K562 (cell line): ENCODE results near the gene VIM.

ENCODE experiments used
- CBX5 ChIP-seq: IDR thresholded peaks from 2 replicates; pipeline ENCODE4 v1.6.1; 2014; ENCODE audit warnings: low read depth, borderline replicate concordance
- KAT7 ChIP-seq: sonication (generic); formaldehyde crosslinking; IDR thresholded peaks from 2 replicates; pipeline ENCODE4 v1.8.0; 2022; ENCODE audit warnings: missing genetic modification reagents, mild to moderate bottlenecking, borderline replicate concordance
- MTA1 ChIP-seq: fragments of 450-650 bp; IDR thresholded peaks from 2 replicates; pipeline ENCODE4 v1.6.1; 2017; ENCODE audit warnings: borderline replicate concordance
- MTF1 ChIP-seq: fragments of 250-450 bp; sonication (Bioruptor Pico); IDR thresholded peaks from 2 replicates; pipeline ENCODE4 v1.9.0; 2021; ENCODE audit warnings: moderate library complexity, mild to moderate bottlenecking, inconsistent platforms, borderline replicate concordance
- MYC ChIP-seq, 2 experiments: fragments of 250-450 bp in 1 of 2; sonication (Bioruptor Pico) in 1 of 2; IDR thresholded peaks; 2 replicates each; pipeline versions ENCODE4 v1.5.1 to v1.6.1; 2012 to 2021; ENCODE audit warnings: low read depth in 2 of 2, borderline replicate concordance in 1 of 2, improper control_type of control experiment in 1 of 2, low read length in 1 of 2, mild to moderate bottlenecking in 1 of 2, moderate library complexity in 1 of 2
- POLR2A ChIP-seq: fragments of 450-650 bp; conservative IDR thresholded peaks from 2 replicates; pipeline ENCODE4 v1.6.1; 2016
- POLR2AphosphoS5 ChIP-seq: IDR thresholded peaks from 2 replicates; pipeline ENCODE4 v1.6.1; 2011; ENCODE audit warnings: mild to moderate bottlenecking, low read depth, low read length, moderate library complexity; ENCODE audit not compliant: control insufficient read depth, insufficient read depth
- SIN3A ChIP-seq, 2 experiments: fragments of 150-350 bp in 1 of 2; IDR thresholded peaks; 2 replicates each; pipeline ENCODE4 v1.6.1; 2011 to 2016; ENCODE audit warnings: borderline replicate concordance in 2 of 2, low read depth in 2 of 2, low read length in 2 of 2, mild to moderate bottlenecking in 2 of 2, moderate library complexity in 2 of 2; ENCODE audit not compliant: control insufficient read depth in 1 of 2
- ZNF41 ChIP-seq: fragments of 250-450 bp; sonication (Bioruptor Pico); conservative IDR thresholded peaks from 2 replicates; pipeline ENCODE4 v1.4.0; 2020; ENCODE audit warnings: mild to moderate bottlenecking
- TF ChIP-seq, protein P1 (sequence below): fragments of 450-650 bp; IDR thresholded peaks from 2 replicates; pipeline ENCODE4 v1.6.1; 2016; ENCODE audit warnings: antibody characterized with exemption
- TF ChIP-seq, protein P2 (sequence below), 3 experiments: IDR thresholded peaks in 2 of 3; conservative IDR thresholded peaks in 1 of 3; 2 replicates each; pipeline ENCODE4 v1.5.1; 2011 to 2012; ENCODE audit warnings: low read length in 3 of 3, mild to moderate bottlenecking in 3 of 3, control low read depth in 2 of 3, improper control_type of control experiment in 1 of 3, inconsistent platforms in 1 of 3, low read depth in 1 of 3, mixed read lengths in 1 of 3, moderate library complexity in 1 of 3; ENCODE audit not compliant: insufficient read depth in 2 of 3

DNA sequence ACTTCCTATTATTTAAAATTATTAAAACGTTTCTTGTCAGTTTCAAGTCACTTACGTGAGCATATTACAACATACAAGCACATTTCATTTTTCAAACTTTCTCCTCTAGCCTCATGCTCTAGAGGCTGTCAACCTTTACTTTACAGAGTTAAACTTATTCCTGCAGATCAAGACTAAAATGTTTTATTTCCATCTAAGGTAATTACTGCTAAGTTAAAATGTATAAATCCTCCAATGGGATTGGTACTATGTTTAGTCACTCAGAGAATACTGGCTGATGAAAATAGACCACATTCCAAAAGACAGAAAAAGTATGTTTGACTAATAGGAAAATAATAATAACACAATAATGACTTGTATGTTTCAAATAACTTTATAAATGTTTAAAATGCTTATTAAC is 18.2 kb upstream of the VIM start:
- TF ChIP-seq POLR2A (no peak), MTA1 (no peak), SIN3A (IDR thresholded peaks at IDR 0.05; ENCODE audit: borderline replicate concordance in 2 of 2, control insufficient read depth in 1 of 2, low read depth in 2 of 2, low read length in 2 of 2) (no peak), KAT7 (no peak), MTF1 (CRISPR knock-in tag) (no peak), POLR2AphosphoS5 (no peak), ZNF41 (CRISPR knock-in tag) (no peak), MYC (IDR thresholded peaks at IDR 0.05; ENCODE audit: low read depth, low read length) (no peak), MYC (CRISPR knock-in tag; IDR thresholded peaks at IDR 0.05; ENCODE audit: borderline replicate concordance, low read depth) (no peak), CBX5 (no peak)
- TF ChIP-seq, protein P1, sequence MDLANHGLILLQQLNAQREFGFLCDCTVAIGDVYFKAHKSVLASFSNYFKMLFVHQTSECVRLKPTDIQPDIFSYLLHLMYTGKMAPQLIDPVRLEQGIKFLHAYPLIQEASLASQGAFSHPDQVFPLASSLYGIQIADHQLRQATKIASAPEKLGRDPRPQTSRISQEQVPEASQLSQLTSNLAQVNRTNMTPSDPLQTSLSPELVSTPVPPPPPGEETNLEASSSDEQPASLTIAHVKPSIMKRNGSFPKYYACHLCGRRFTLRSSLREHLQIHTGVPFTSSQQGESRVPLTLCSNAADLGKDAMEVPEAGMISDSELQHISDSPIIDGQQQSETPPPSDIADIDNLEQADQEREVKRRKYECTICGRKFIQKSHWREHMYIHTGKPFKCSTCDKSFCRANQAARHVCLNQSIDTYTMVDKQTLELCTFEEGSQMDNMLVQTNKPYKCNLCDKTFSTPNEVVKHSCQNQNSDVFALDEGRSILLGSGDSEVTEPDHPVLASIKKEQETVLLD, result no peak
- TF ChIP-seq, protein P2, sequence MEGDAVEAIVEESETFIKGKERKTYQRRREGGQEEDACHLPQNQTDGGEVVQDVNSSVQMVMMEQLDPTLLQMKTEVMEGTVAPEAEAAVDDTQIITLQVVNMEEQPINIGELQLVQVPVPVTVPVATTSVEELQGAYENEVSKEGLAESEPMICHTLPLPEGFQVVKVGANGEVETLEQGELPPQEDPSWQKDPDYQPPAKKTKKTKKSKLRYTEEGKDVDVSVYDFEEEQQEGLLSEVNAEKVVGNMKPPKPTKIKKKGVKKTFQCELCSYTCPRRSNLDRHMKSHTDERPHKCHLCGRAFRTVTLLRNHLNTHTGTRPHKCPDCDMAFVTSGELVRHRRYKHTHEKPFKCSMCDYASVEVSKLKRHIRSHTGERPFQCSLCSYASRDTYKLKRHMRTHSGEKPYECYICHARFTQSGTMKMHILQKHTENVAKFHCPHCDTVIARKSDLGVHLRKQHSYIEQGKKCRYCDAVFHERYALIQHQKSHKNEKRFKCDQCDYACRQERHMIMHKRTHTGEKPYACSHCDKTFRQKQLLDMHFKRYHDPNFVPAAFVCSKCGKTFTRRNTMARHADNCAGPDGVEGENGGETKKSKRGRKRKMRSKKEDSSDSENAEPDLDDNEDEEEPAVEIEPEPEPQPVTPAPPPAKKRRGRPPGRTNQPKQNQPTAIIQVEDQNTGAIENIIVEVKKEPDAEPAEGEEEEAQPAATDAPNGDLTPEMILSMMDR (IDR thresholded peaks at IDR 0.05 in 2 of 3, conservative IDR thresholded peaks at IDR 0.05 in 1 of 3; ENCODE audit: insufficient read depth in 2 of 3, low read depth in 1 of 3, low read length in 3 of 3), result no peak
